Erythroblast (primary cell): Measurements from ENCODE around the gene IFITM1.

Experiments used
- GATA1 ChIP-seq: IDR thresholded peaks from 2 replicates; pipeline ENCODE4 v1.6.1; 2011; ENCODE audit warnings: low read depth, mild to moderate bottlenecking, control low read depth, low read length, moderate library complexity
- POLR2A ChIP-seq: IDR thresholded peaks from 2 replicates; pipeline ENCODE4 v1.6.1; 2011; ENCODE audit warnings: mild to moderate bottlenecking, low read length

GRCh38 chr11:325796-326591 is 12.2 kb downstream of the IFITM1 start:
- TF ChIP-seq POLR2A: no peak
- no peak for TF ChIP-seq GATA1
